Mesenchymal stem cell (in vitro differentiated cells and primary cell): ENCODE results near the gene TDRD10.

ENCODE experiments used
- DNase-seq: peaks from one replicate; pipeline ENCODE4 v3.0.0-alpha.2; 2013
- H2AFZ ChIP-seq: one replicate; pipeline ENCODE4 v1.6.1; 2013; ENCODE audit warnings: low read depth, mild to moderate bottlenecking, control low read depth, inconsistent platforms, low read length, moderate library complexity
- H2AK5ac ChIP-seq: 2 replicates; pipeline ENCODE4 v1.6.1; 2013; ENCODE audit warnings: low read length, moderate library complexity, mild to moderate bottlenecking, inconsistent platforms; ENCODE audit not compliant: severe bottlenecking
- H2BK120ac ChIP-seq: one replicate; pipeline ENCODE4 v1.6.1; 2013; ENCODE audit warnings: low read depth, mild to moderate bottlenecking, inconsistent platforms, low read length, moderate library complexity
- H2BK12ac ChIP-seq, 2 experiments: one replicate each; pipeline ENCODE4 v1.6.1; 2013; ENCODE audit warnings: inconsistent platforms in 2 of 2, low read length in 2 of 2, mild to moderate bottlenecking in 2 of 2, moderate library complexity in 2 of 2, control low read depth in 1 of 2
- H2BK15ac ChIP-seq: one replicate; pipeline ENCODE4 v1.6.1; 2013; ENCODE audit warnings: mild to moderate bottlenecking, low read depth, inconsistent platforms; ENCODE audit not compliant: poor library complexity, severe bottlenecking
- H2BK5ac ChIP-seq: 2 replicates; pipeline ENCODE4 v1.6.1; 2013; ENCODE audit warnings: low read depth, mild to moderate bottlenecking, low read length, control low read depth, inconsistent platforms; ENCODE audit not compliant: poor library complexity, severe bottlenecking
- H3K14ac ChIP-seq, 2 experiments: one replicate each; pipeline ENCODE4 v1.6.1; 2013; ENCODE audit warnings: inconsistent platforms in 2 of 2, low read length in 2 of 2, control low read depth in 1 of 2, mild to moderate bottlenecking in 1 of 2, moderate library complexity in 1 of 2
- H3K18ac ChIP-seq, 2 experiments: one replicate each; pipeline ENCODE4 v1.6.1; 2013; ENCODE audit warnings: inconsistent platforms in 2 of 2, low read length in 2 of 2, control low read depth in 1 of 2, low read depth in 1 of 2, mild to moderate bottlenecking in 1 of 2
- H3K23ac ChIP-seq, 2 experiments: one replicate each; pipeline ENCODE4 v1.6.1; 2013; ENCODE audit warnings: inconsistent platforms in 2 of 2, low read length in 2 of 2, mild to moderate bottlenecking in 2 of 2, moderate library complexity in 2 of 2, control low read depth in 1 of 2
- H3K27ac ChIP-seq: 2 replicates; pipeline ENCODE4 v1.5.1; 2013; ENCODE audit warnings: mild to moderate bottlenecking, moderate library complexity, low read length, control low read depth, inconsistent platforms; ENCODE audit not compliant: poor library complexity, severe bottlenecking
- H3K27me3 ChIP-seq, 2 experiments: 2 replicates each; pipeline versions ENCODE4 v1.6.1 to v1.7.0; 2013; ENCODE audit warnings: low read length in 2 of 2, mild to moderate bottlenecking in 2 of 2, moderate library complexity in 2 of 2, control low read depth in 1 of 2, inconsistent platforms in 1 of 2; ENCODE audit not compliant: control insufficient read depth in 1 of 2, insufficient read depth in 1 of 2
- H3K36me3 ChIP-seq, 2 experiments: 2 replicates each; pipeline versions ENCODE4 v1.6.1 to v1.7.0; 2013; ENCODE audit warnings: low read length in 2 of 2, control low read depth in 1 of 2, inconsistent platforms in 1 of 2, low read depth in 1 of 2, mild to moderate bottlenecking in 1 of 2; ENCODE audit not compliant: insufficient read depth in 2 of 2, control insufficient read depth in 1 of 2
- H3K4ac ChIP-seq, 2 experiments: one replicate each; pipeline ENCODE4 v1.6.1; 2013; ENCODE audit warnings: inconsistent platforms in 2 of 2, low read length in 2 of 2, mild to moderate bottlenecking in 2 of 2, moderate library complexity in 2 of 2, control low read depth in 1 of 2, low read depth in 1 of 2
- H3K4me1 ChIP-seq: 2 replicates; pipeline ENCODE4 v1.6.1; 2013; ENCODE audit warnings: low read depth, low read length, control low read depth; ENCODE audit not compliant: control insufficient read depth, insufficient read depth
- H3K4me2 ChIP-seq: 2 replicates; pipeline ENCODE4 v1.6.1; 2013; ENCODE audit warnings: low read length, mild to moderate bottlenecking, inconsistent platforms; ENCODE audit not compliant: poor library complexity, severe bottlenecking
- H3K4me3 ChIP-seq, 2 experiments: 2 replicates each; pipeline versions ENCODE4 v1.5.1 to v1.7.0; 2013; ENCODE audit warnings: low read length in 2 of 2, mild to moderate bottlenecking in 2 of 2, control low read depth in 1 of 2, low read depth in 1 of 2; ENCODE audit not compliant: insufficient read depth in 1 of 2
- H3K79me1 ChIP-seq: replicated peaks from 2 replicates; pipeline ENCODE4 v1.6.1; 2013; ENCODE audit warnings: mild to moderate bottlenecking, control low read depth, low read length, inconsistent platforms; ENCODE audit not compliant: poor library complexity, severe bottlenecking
- H3K9ac ChIP-seq: 2 replicates; pipeline ENCODE4 v1.7.0; 2013; ENCODE audit warnings: mild to moderate bottlenecking, low read length, moderate library complexity
- H3K9me3 ChIP-seq: 2 replicates; pipeline ENCODE4 v1.7.0; 2013; ENCODE audit warnings: mild to moderate bottlenecking, low read length; ENCODE audit not compliant: control insufficient read depth
- H4K8ac ChIP-seq: one replicate; pipeline ENCODE4 v1.6.1; 2013; ENCODE audit warnings: inconsistent platforms, mild to moderate bottlenecking, low read length, moderate library complexity
- H4K91ac ChIP-seq: one replicate; pipeline ENCODE4 v1.6.1; 2013; ENCODE audit warnings: mild to moderate bottlenecking, low read length, inconsistent platforms
- WGBS: methylation state at CpG from one replicate; pipeline ENCODE4 v1.1.7; 2013; ENCODE audit warnings: mixed read lengths; 5-methylcytosine and 5-hydroxymethylcytosine counted together

TDRD10 gene

DNA sequence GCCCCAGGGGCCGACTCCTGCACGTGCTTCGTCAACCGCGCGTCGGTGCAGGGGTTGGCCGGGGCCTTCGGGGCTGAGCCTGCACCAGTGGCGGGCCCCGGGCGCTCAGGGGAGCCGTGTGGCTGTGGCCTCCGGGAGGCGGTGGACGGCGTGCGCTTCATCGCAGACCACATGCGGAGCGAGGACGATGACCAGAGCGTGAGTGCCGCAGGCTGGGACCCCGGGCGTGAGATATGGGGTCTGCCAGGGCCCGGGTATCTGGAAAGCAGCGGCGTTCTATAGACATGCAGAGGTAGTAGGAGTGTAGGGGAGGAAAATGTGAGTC lies 69.9 kb downstream of the TDRD10 start:
- no peak overlapping the region for H3K4ac ChIP-seq
- no peak overlapping the region for H4K8ac ChIP-seq
- H3K9me3 ChIP-seq, result no peaks in the 10 kb centered on the region
- no peak overlapping the region for H3K4me2 ChIP-seq
- no peak overlapping the region for H4K91ac ChIP-seq
- WGBS, result 96% methylated on average over 29 of the region's 29 CpGs
- no peak overlapping the region for H2AFZ ChIP-seq
- no peak overlapping the region for H2BK120ac ChIP-seq
- H3K14ac ChIP-seq, result no peak overlapping the region
- no peak overlapping the region for H3K23ac ChIP-seq
- H3K27ac ChIP-seq, result no peak overlapping the region
- peaks cover 0 to 6% of the 10 kb centered on the region in 2 experiments for H3K36me3 ChIP-seq
- H2BK12ac ChIP-seq, result no peak overlapping the region
- no peak overlapping the region for H2BK5ac ChIP-seq
- H3K79me1 ChIP-seq, result no peaks in the 10 kb centered on the region
- peaks cover 9% of the 10 kb centered on the region for H3K4me1 ChIP-seq
- H3K9ac ChIP-seq, result no peak overlapping the region
- no peak for DNase-seq
- no peak overlapping the region for H3K4me3 ChIP-seq
- no peak overlapping the region for H2AK5ac ChIP-seq
- peaks cover 41 to 53% of the 10 kb centered on the region in 2 experiments for H3K27me3 ChIP-seq
- H3K18ac ChIP-seq, result no peak overlapping the region
- no peak overlapping the region for H2BK15ac ChIP-seq

DNA sequence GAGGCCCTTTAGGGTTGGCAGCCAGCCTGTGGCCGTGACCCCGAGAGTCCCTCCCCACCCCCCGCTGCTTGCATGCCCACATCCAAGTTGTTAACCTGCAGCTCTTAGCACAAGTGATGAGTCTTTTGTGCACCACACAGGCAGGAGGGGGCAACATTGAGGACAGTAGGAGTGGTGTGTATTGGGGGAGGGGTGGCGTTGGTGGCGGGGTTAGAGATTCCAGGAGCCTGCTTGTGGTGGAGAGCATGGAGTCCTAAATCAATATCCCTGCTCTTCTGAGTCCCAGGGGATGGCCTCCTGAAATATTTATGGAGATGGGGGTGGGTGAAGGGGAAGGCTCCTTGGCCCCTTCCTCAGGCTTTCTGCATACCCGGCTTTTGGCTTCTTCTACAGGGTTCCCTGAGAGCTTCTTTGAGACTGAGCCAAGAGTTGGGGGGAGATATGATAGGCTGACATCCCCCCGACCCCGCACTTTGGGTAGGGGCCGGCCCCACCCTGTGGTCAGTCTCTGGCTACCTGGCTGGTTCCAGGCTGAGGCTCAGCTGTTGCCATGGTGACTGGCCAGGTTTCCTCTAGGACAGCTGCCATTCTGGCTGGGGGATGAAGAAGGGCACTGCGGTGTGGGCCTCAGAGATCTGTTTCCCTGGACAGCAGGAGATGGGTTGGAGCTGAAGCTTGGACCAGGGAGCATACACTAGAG lies 70.6 kb downstream of the TDRD10 start:
- H2BK12ac ChIP-seq, result no peak overlapping the region
- no peaks in the 10 kb centered on the region for H3K79me1 ChIP-seq
- H3K4me1 ChIP-seq, result peaks cover 6% of the 10 kb centered on the region
- peaks cover 34 to 46% of the 10 kb centered on the region in 2 experiments for H3K27me3 ChIP-seq
- H2BK5ac ChIP-seq, result no peak overlapping the region
- H3K36me3 ChIP-seq, result peaks cover 2 to 13% of the 10 kb centered on the region in 2 experiments
- H3K9me3 ChIP-seq, result no peaks in the 10 kb centered on the region
- no peak overlapping the region for H3K4me3 ChIP-seq
- H2AFZ ChIP-seq, result no peak overlapping the region
- no peak for DNase-seq
- no peak overlapping the region for H3K27ac ChIP-seq
- H2AK5ac ChIP-seq, result no peak overlapping the region
- 80% methylated on average over 10 of the region's 10 CpGs for WGBS
- no peak overlapping the region for H4K91ac ChIP-seq
- H4K8ac ChIP-seq, result no peak overlapping the region
- no peak overlapping the region for H3K23ac ChIP-seq
- no peak overlapping the region for H3K4ac ChIP-seq
- H3K9ac ChIP-seq, result no peak overlapping the region
- H3K18ac ChIP-seq, result no peak overlapping the region
- no peak overlapping the region for H2BK15ac ChIP-seq
- no peak overlapping the region for H2BK120ac ChIP-seq
- H3K4me2 ChIP-seq, result no peak overlapping the region
- H3K14ac ChIP-seq, result no peak overlapping the region

DNA sequence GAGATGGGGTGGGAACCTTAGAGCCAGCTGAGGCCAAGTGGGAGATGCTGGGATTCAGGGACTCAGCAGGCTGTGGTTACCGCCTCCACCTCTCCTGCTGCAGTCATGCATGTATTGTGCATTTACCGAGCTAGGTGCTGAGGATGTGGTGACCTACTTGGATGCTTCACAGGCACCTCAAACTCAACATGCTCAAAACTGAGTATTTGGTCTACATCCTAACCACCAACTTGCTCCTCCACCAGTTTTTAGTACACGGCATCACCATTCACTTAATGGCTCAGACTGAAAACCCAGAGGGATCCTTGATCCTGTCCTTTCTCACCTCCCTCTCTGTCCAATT lies 71.1 kb downstream of the TDRD10 start:
- H3K4ac ChIP-seq, result no peak overlapping the region
- no peak for DNase-seq
- no peaks in the 10 kb centered on the region for H3K79me1 ChIP-seq
- peaks cover 31 to 43% of the 10 kb centered on the region in 2 experiments for H3K27me3 ChIP-seq
- no peak overlapping the region for H4K91ac ChIP-seq
- no peak overlapping the region for H2BK12ac ChIP-seq
- no peak overlapping the region for H3K4me2 ChIP-seq
- peaks cover under 1% of the 10 kb centered on the region for H3K4me1 ChIP-seq
- H3K36me3 ChIP-seq, result peaks cover 7 to 18% of the 10 kb centered on the region in 2 experiments
- H3K23ac ChIP-seq, result no peak overlapping the region
- no peak overlapping the region for H2AFZ ChIP-seq
- no peak overlapping the region for H4K8ac ChIP-seq
- H2AK5ac ChIP-seq, result no peak overlapping the region
- H3K14ac ChIP-seq, result no peak overlapping the region
- WGBS, result 86% methylated on average over 3 of the region's 3 CpGs
- no peak overlapping the region for H3K9ac ChIP-seq
- no peak overlapping the region for H2BK120ac ChIP-seq
- no peak overlapping the region for H2BK15ac ChIP-seq
- H3K9me3 ChIP-seq, result no peaks in the 10 kb centered on the region
- no peak overlapping the region for H2BK5ac ChIP-seq
- H3K4me3 ChIP-seq, result no peak overlapping the region
- H3K27ac ChIP-seq, result no peak overlapping the region
- H3K18ac ChIP-seq, result no peak overlapping the region

DNA sequence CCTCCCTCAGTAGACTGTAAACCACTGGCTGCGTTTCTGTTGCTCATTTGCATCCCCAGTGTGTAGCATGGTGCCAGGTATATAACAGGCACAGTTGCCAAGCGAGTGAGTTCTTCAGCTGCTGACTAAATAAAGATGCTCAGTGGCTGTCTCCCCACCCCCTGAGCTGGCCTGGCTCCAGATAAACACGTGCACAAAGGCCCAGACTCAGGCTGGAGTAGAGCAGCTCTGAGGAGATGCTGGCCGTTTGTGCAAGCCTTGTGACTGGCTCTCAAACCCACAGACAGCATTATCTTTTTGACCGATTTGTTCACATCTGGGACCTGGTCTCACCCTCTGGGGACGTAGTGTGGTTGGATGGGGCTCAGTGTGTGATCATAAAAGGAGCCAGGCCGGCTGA lies 72.7 kb downstream of the TDRD10 start:
- no peak overlapping the region for H3K27ac ChIP-seq
- peak overlapping the region in 1 of 2 experiments; percentile 1 for H3K14ac ChIP-seq
- H2AFZ ChIP-seq, result no peak overlapping the region
- H3K79me1 ChIP-seq, result no peaks in the 10 kb centered on the region
- no peak overlapping the region for H2BK5ac ChIP-seq
- peak overlapping the region; percentile 19 for H3K9ac ChIP-seq
- no peaks in the 10 kb centered on the region for H3K9me3 ChIP-seq
- DNase-seq, result peak; percentile 44
- H2BK120ac ChIP-seq, result no peak overlapping the region
- peaks cover 23 to 34% of the 10 kb centered on the region in 2 experiments for H3K36me3 ChIP-seq
- no peak overlapping the region for H3K4ac ChIP-seq
- H3K27me3 ChIP-seq, result peaks cover 16 to 27% of the 10 kb centered on the region in 2 experiments
- no peak overlapping the region for H2BK15ac ChIP-seq
- no peak overlapping the region for H3K23ac ChIP-seq
- 31% methylated on average over 3 of the region's 7 CpGs for WGBS
- H3K4me1 ChIP-seq, result no peaks in the 10 kb centered on the region
- H2AK5ac ChIP-seq, result no peak overlapping the region
- H3K4me2 ChIP-seq, result no peak overlapping the region
- H4K8ac ChIP-seq, result no peak overlapping the region
- H3K18ac ChIP-seq, result no peak overlapping the region
- H3K4me3 ChIP-seq, result no peak overlapping the region
- no peak overlapping the region for H2BK12ac ChIP-seq
- no peak overlapping the region for H4K91ac ChIP-seq
